Trophoblast cell (in vitro differentiated cells and primary cell): ENCODE measurements around the gene NRXN2.

Source experiments
- DNase-seq, 2 donors: peaks; one replicate each; pipeline ENCODE4 v3.0.0-alpha.2; 2016
- H2AFZ ChIP-seq: 2 replicates; pipeline ENCODE4 v1.6.1; 2013; ENCODE audit warnings: low read length, moderate library complexity, mild to moderate bottlenecking; ENCODE audit not compliant: insufficient read depth, poor library complexity
- H2AK5ac ChIP-seq: 2 replicates; pipeline ENCODE4 v1.6.1; 2013; ENCODE audit warnings: mild to moderate bottlenecking, low read length
- H2BK120ac ChIP-seq: 2 replicates; pipeline ENCODE4 v1.6.1; 2013; ENCODE audit warnings: low read length, mild to moderate bottlenecking, moderate library complexity; ENCODE audit not compliant: insufficient read depth, poor library complexity
- H2BK12ac ChIP-seq: 2 replicates; pipeline ENCODE4 v1.6.1; 2013; ENCODE audit warnings: mild to moderate bottlenecking, low read length, moderate library complexity
- H2BK5ac ChIP-seq: 2 replicates; pipeline ENCODE4 v1.6.1; 2013; ENCODE audit warnings: low read length, low read depth, moderate library complexity, mild to moderate bottlenecking; ENCODE audit not compliant: poor library complexity
- H3K14ac ChIP-seq: 2 replicates; pipeline ENCODE4 v1.6.1; 2013; ENCODE audit warnings: mild to moderate bottlenecking, low read length
- H3K18ac ChIP-seq: 2 replicates; pipeline ENCODE4 v1.6.1; 2013; ENCODE audit warnings: mild to moderate bottlenecking, low read length
- H3K23ac ChIP-seq: 2 replicates; pipeline ENCODE4 v1.6.1; 2013; ENCODE audit warnings: low read length
- H3K27ac ChIP-seq: 2 replicates; pipeline ENCODE4 v1.5.1; 2013; ENCODE audit warnings: low read depth, mild to moderate bottlenecking, inconsistent platforms, low read length, moderate library complexity
- H3K27me3 ChIP-seq: 2 replicates; pipeline ENCODE4 v1.6.1; 2013; ENCODE audit warnings: inconsistent platforms, mild to moderate bottlenecking, low read length, moderate library complexity; ENCODE audit not compliant: insufficient read depth
- H3K36me3 ChIP-seq, 2 experiments: 1 replicate in 1 of 2; 2 replicates in 1 of 2; pipeline ENCODE4 v1.6.1; 2013; ENCODE audit warnings: low read length in 2 of 2, mild to moderate bottlenecking in 2 of 2, moderate library complexity in 1 of 2; ENCODE audit not compliant: insufficient read depth in 2 of 2, control insufficient read depth in 1 of 2
- H3K4ac ChIP-seq: 2 replicates; pipeline ENCODE4 v1.6.1; 2013; ENCODE audit warnings: low read depth, mild to moderate bottlenecking, low read length, moderate library complexity
- H3K4me1 ChIP-seq, 2 experiments: 1 replicate in 1 of 2; 2 replicates in 1 of 2; pipeline ENCODE4 v1.6.1; 2013; ENCODE audit warnings: low read length in 2 of 2, mild to moderate bottlenecking in 2 of 2, moderate library complexity in 1 of 2; ENCODE audit not compliant: insufficient read depth in 2 of 2, control insufficient read depth in 1 of 2
- H3K4me2 ChIP-seq: 2 replicates; pipeline ENCODE4 v1.6.1; 2013; ENCODE audit warnings: inconsistent platforms, mild to moderate bottlenecking, low read length, moderate library complexity
- H3K4me3 ChIP-seq: 2 replicates; pipeline ENCODE4 v1.5.1; 2013; ENCODE audit warnings: mild to moderate bottlenecking, low read depth, low read length, inconsistent platforms
- H3K79me1 ChIP-seq: one replicate; pipeline ENCODE4 v1.6.1; 2013; ENCODE audit warnings: low read length
- H3K79me2 ChIP-seq: 2 replicates; pipeline ENCODE4 v1.6.1; 2013; ENCODE audit warnings: low read length, mild to moderate bottlenecking; ENCODE audit not compliant: control insufficient read depth, insufficient read depth, poor library complexity
- H3K9ac ChIP-seq: 2 replicates; pipeline ENCODE4 v1.6.1; 2013; ENCODE audit warnings: mild to moderate bottlenecking, low read length
- H3K9me3 ChIP-seq: 2 replicates; pipeline ENCODE4 v1.6.1; 2013; ENCODE audit warnings: low read depth, mild to moderate bottlenecking, control low read depth, inconsistent platforms, low read length; ENCODE audit not compliant: insufficient read depth
- H4K12ac ChIP-seq: 2 replicates; pipeline ENCODE4 v1.6.1; 2013; ENCODE audit warnings: low read depth, mild to moderate bottlenecking, low read length, moderate library complexity
- H4K8ac ChIP-seq: 2 replicates; pipeline ENCODE4 v1.6.1; 2013; ENCODE audit warnings: low read depth, mild to moderate bottlenecking, low read length, moderate library complexity
- H4K91ac ChIP-seq: one replicate; pipeline ENCODE4 v1.6.1; 2013; ENCODE audit warnings: low read depth, mild to moderate bottlenecking, low read length, moderate library complexity
- WGBS: extraction: QIAGEN DNeasy Blood & Tissue Kit; methylation state at CpG from one replicate; pipeline ENCODE4 v1.1.7; 2013; ENCODE audit warnings: missing lambda C conversion rate; ENCODE audit not compliant: insufficient read length, insufficient coverage; ENCODE audit errors: extremely low coverage; 5-methylcytosine and 5-hydroxymethylcytosine counted together

NRXN2 gene

DNA sequence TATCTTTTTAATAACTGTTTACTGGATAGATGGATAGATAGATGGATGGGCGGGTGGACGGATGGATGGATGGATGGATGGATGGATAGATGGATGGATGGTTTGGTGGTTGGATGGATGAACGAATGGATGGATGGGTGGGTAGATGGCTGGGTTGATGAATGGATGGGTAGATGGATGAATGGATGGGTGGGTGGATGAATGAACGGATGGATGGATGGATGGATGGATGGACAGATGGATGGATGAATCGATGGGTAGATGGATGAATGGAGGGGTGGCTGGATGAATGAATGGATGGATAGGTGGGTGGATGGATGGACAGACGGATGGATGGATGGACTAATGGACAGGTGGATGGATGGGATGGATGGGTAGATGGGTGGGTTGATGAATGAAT lies 145.8 kb downstream of the NRXN2 start:
- Histone ChIP-seq H2BK120ac (no peak overlapping the region), H3K79me1 (no peaks in the 10 kb centered on the region), H3K9ac (no peak overlapping the region), H3K27me3 (no peaks in the 10 kb centered on the region), H2BK5ac (no peak overlapping the region), H4K91ac (no peak overlapping the region), H3K4me3 (no peak overlapping the region), H3K27ac (no peak overlapping the region), H2AK5ac (no peak overlapping the region), H3K18ac (no peak overlapping the region), H3K23ac (no peak overlapping the region), H2BK12ac (no peak overlapping the region), H3K9me3 (peaks cover 3% of the 10 kb centered on the region), H3K79me2 (no peaks in the 10 kb centered on the region), H2AFZ (no peak overlapping the region), H4K8ac (no peak overlapping the region), H3K4ac (no peak overlapping the region), H3K14ac (no peak overlapping the region), H3K4me1 (no peaks in the 10 kb centered on the region), H3K4me2 (no peak overlapping the region), H3K36me3 (no peaks in the 10 kb centered on the region), H4K12ac (no peak overlapping the region)
- DNase-seq: no peak
- 98% methylated on average over 4 of the region's 6 CpGs for WGBS

DNA sequence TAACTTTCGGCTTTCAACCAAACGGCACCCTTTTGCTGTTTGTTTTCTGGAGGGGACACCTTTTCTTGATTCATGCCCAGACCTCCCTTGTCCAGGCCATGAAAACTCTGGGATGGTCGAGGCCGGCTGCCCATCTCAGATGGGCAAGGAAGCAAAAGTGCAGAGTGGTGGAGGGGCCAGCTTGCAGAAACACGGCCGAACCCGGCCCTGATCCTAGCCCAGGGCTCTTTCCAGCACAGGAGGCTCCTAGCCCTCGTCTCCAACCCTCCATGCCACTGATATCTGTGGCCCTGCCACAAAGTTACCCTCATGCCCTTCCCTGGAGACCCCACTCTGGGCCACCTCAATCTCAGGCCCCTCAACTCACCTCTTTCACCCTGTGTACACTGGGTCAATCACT lies 150.9 kb downstream of the NRXN2 start:
- no peak overlapping the region for H3K23ac ChIP-seq

GRCh38 chr11:64571410-64572091 lies 151.4 kb downstream of the NRXN2 start:
- H3K27me3 ChIP-seq: no peaks in the 10 kb centered on the region
- H3K36me3 ChIP-seq: no peaks in the 10 kb centered on the region
- no peak overlapping the region for H3K14ac ChIP-seq
- no peak overlapping the region for H3K4me3 ChIP-seq
- H3K9ac ChIP-seq: no peak overlapping the region
- peaks cover 3 to 4% of the 10 kb centered on the region in 2 experiments for H3K4me1 ChIP-seq
- H3K23ac ChIP-seq: no peak overlapping the region
- no peak overlapping the region for H3K4ac ChIP-seq
- H3K27ac ChIP-seq: no peak overlapping the region
- no CpG with 5 or more reads among the region's 22 CpGs for WGBS
- H2AK5ac ChIP-seq: no peak overlapping the region
- H2BK5ac ChIP-seq: no peak overlapping the region
- H3K4me2 ChIP-seq: no peak overlapping the region
- H3K9me3 ChIP-seq: no peaks in the 10 kb centered on the region
- no peak overlapping the region for H2BK12ac ChIP-seq
- peak; percentile 80 to 82 for DNase-seq
- H4K12ac ChIP-seq: no peak overlapping the region
- H3K79me1 ChIP-seq: peaks cover 8% of the 10 kb centered on the region
- H3K79me2 ChIP-seq: no peaks in the 10 kb centered on the region
- H3K18ac ChIP-seq: no peak overlapping the region
- H2AFZ ChIP-seq: no peak overlapping the region
- H4K91ac ChIP-seq: no peak overlapping the region
- no peak overlapping the region for H4K8ac ChIP-seq
- no peak overlapping the region for H2BK120ac ChIP-seq

More for the DNA sequence above, 150.9 kb downstream of the NRXN2 start:
- no peak overlapping the region for H3K4me2 ChIP-seq
- no peaks in the 10 kb centered on the region for H3K79me2 ChIP-seq
- no peak overlapping the region for H3K4me3 ChIP-seq
- no peak overlapping the region for H2BK5ac ChIP-seq
- H2BK120ac ChIP-seq: no peak overlapping the region
- H4K91ac ChIP-seq: no peak overlapping the region
- H3K4me1 ChIP-seq: no peaks in the 10 kb centered on the region
- no peak for DNase-seq
- H3K14ac ChIP-seq: no peak overlapping the region
- no peak overlapping the region for H4K8ac ChIP-seq
- no CpG with 5 or more reads among the region's 8 CpGs for WGBS
- no peak overlapping the region for H3K4ac ChIP-seq
- H3K27me3 ChIP-seq: no peaks in the 10 kb centered on the region
- H2BK12ac ChIP-seq: no peak overlapping the region
- no peak overlapping the region for H2AK5ac ChIP-seq
- H3K18ac ChIP-seq: no peak overlapping the region
- no peak overlapping the region for H4K12ac ChIP-seq
- H3K79me1 ChIP-seq: peaks cover 6% of the 10 kb centered on the region
- H3K9me3 ChIP-seq: no peaks in the 10 kb centered on the region
- no peak overlapping the region for H3K9ac ChIP-seq
- H2AFZ ChIP-seq: no peak overlapping the region
- H3K36me3 ChIP-seq: no peaks in the 10 kb centered on the region
- H3K27ac ChIP-seq: no peak overlapping the region

- no peaks in the 10 kb centered on the region for H3K36me3 ChIP-seq
- H4K91ac ChIP-seq: no peak overlapping the region
- no peaks in the 10 kb centered on the region for H3K9me3 ChIP-seq
- no peaks in the 10 kb centered on the region for H3K27me3 ChIP-seq
- no peak overlapping the region for H2BK120ac ChIP-seq
- no peak overlapping the region for H4K8ac ChIP-seq
- no peak overlapping the region for H3K9ac ChIP-seq
- peaks cover 8% of the 10 kb centered on the region for H3K79me1 ChIP-seq
- no peak overlapping the region for H3K18ac ChIP-seq
- no peak overlapping the region for H4K12ac ChIP-seq
- no peak overlapping the region for H3K4ac ChIP-seq
- H3K4me1 ChIP-seq: peaks cover 3 to 4% of the 10 kb centered on the region in 2 experiments
- no peak overlapping the region for H2BK12ac ChIP-seq
- H3K27ac ChIP-seq: no peak overlapping the region
- no peak overlapping the region for H3K4me3 ChIP-seq
- no peak overlapping the region for H2AFZ ChIP-seq
- no peak overlapping the region for H2BK5ac ChIP-seq
- no peak overlapping the region for H3K23ac ChIP-seq
- no peak overlapping the region for H3K4me2 ChIP-seq
- H2AK5ac ChIP-seq: no peak overlapping the region
- no CpG with 5 or more reads among the region's 11 CpGs for WGBS
- no peak overlapping the region for H3K14ac ChIP-seq
- DNase-seq: no peak
- H3K79me2 ChIP-seq: no peaks in the 10 kb centered on the region
Measured at GRCh38 chr11:64571050-64571409, 152.0 kb downstream of the NRXN2 start.
